ENCODE results near the gene CHRM4.

DNA sequence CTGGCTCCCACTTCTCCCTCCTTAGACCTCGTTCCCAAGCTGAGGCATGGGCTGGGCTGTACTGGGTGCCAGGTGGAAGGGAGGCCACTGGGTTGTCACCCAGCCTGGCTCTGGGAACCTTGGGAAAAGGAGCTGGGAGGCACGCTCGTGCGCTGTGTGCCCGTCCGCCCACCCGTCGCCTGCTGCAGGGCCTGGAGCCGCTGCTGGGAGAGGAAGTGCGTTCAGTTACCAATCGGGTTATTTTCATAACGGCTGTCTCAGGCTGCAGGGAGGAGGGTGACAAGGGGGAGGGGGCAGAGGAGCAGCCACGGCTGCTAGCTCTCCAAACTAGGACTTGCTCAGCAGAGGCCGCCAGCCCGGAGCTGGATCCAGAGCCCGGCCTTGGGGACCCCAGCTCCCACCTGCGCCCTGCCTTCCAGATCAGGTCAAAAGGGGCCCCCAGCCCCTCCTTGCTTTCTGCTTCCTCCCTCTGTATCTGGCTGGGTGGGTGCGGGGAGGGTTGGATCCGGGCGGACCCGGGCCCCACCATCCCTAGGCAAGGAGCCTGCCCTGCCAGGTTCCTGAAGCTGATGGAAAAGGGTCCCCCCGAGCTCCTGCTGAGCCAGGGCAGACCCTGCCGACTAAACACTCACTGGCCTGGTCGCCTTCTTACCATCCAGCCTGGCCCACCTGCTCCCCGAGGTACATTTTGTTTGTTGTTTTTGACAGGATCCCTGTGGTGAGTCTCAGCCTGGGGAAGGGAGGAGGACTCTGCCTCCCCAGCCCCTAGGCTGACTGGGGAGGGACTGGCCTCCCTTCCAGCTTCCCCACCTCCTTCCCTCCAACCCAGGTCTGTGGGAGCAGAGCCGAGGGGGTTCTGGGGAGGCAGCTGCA lies 30.1 kb downstream of the CHRM4 start:
- TF ChIP-seq, protein P1, sequence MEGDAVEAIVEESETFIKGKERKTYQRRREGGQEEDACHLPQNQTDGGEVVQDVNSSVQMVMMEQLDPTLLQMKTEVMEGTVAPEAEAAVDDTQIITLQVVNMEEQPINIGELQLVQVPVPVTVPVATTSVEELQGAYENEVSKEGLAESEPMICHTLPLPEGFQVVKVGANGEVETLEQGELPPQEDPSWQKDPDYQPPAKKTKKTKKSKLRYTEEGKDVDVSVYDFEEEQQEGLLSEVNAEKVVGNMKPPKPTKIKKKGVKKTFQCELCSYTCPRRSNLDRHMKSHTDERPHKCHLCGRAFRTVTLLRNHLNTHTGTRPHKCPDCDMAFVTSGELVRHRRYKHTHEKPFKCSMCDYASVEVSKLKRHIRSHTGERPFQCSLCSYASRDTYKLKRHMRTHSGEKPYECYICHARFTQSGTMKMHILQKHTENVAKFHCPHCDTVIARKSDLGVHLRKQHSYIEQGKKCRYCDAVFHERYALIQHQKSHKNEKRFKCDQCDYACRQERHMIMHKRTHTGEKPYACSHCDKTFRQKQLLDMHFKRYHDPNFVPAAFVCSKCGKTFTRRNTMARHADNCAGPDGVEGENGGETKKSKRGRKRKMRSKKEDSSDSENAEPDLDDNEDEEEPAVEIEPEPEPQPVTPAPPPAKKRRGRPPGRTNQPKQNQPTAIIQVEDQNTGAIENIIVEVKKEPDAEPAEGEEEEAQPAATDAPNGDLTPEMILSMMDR (IDR thresholded peaks at IDR 0.05): no peak
- TF ChIP-seq POLR2A (IDR thresholded peaks at IDR 0.05) (no peak), POLR2AphosphoS5 (IDR thresholded peaks at IDR 0.05) (no peak)

All from breast epithelium (tissue), 3 donors.